Islet precursor cell (in vitro differentiated cells): Measurements from ENCODE around the gene CDRT4.

Experiments used
- DNase-seq: peaks from one replicate; pipeline ENCODE4 v3.0.0-alpha.2; 2018

CDRT4 gene

DNA sequence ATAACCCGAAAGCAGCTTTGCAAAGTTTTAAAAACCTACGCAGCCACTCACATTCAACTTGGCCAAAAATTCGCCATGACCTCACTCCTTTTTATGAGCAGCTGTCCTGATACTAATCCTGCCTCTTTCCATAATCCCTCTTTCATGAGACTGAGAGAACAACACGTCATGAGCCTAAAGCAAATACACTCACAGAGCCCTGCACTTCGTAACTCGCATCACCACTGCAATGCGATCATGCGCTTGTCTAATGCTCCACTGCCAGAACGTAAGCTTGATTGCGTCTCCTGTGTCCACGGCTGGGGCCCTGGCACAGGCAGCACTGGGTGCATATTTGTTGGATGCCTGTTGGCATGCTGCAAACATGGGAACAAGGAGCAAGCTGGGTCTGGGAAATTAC lies 36.2 kb downstream of the CDRT4 start:
- DNase-seq: peak; percentile 82

DNA sequence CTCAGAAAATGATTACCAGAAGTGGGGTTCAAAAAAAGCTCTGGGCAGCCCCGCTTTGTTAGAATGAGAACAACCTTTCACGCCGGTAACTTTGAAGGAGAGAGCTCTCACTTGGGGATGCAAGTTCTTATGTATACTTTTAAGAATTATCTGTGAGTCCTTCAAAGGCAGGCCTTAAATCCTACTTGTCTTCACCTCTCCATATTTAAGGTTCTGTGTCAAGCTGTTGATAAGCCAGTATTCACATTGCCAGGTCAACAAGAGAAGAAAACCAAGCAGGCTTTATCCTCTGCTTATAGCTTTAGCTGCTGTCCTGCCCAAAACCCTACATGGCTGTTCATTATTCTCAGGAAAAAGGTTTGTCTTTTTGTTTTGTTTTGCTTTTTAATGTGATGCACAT lies 42.9 kb downstream of the CDRT4 start:
- DNase-seq: peak; percentile 19

DNA sequence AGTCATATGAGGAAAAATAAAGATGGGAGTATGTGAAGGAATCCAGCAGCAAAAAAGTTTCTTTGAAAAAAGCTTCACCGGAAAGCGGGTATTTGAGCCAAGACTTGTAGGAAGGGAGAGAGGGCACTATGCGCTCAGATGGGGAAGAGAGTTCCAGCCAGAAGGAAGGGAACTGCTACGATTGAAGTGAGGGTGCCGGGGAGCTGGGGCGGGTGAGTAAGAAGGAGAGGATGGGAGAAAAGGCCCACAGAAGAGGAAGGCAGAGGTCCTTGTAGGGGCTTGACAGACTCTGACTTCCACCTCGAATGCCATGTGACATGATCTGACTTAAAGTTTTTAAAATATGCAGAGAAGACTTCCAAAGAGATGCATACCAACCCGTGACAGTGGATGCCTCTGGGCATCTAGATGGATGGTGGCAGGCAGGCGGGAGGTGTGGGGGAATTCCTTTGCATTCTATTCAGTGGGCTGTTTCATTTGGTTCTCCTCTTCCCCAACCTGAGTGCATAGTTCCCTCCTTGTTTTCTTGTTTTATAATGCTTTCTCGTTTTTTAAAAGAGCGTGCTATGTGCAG lies 44.9 kb downstream of the CDRT4 start:
- DNase-seq: peak; percentile 89

DNA sequence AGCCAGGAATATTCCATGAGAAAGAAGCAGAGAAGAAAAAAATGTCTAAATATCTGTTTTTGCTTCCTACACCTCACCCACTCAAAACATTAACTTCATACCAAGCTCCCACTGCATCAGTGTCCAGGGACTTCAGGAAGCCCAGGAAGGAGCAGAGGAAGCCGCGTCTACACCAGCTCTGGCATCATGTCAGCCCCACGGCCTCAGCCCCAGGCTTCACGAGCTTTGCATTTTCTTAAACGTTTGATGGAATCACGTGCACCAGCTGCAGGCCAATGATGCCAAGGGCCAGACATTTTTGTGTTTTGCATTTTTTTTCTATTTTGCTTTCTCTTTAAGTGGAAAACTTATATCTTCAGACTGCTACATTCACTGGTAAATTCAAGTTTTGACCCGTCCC lies 48.6 kb downstream of the CDRT4 start:
- DNase-seq: no peak

DNA sequence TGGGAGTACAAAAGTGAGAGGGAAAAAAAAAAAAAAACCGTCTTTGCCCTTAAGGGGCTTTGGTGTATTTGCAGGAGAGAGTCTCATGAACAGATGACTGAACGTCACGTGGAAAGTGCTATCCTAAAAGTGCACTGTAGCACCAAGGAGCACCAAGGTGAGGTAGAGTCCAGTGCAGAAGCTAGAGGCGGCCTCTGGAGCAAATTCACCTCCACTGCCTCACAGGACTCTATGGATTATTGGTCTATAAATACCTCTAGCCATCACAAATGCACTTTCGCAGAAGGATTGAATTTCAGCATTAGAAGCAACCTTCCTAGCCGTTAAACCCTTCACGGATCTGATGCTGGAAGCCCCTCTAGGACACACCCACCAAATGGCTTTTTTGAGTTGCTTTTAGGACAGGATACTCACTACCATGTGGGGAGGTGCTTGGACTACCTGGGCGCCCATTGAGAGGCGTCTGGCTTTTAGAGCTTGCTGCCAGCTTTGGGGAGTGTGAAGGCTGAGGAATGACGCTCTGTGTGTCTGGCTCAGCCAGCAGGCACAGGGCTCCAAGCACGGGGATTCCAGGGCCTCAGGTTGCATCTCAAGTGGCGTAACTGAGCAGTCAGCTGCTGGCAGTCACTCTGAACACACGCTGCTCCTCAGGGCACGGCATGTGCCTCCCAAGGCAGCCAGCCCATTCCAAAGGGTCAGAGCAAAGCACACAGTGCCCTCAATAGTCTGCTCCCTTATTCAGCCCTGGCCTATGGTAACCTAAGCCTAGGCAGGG lies 52.7 kb downstream of the CDRT4 start:
- DNase-seq: peak; percentile 74

DNA sequence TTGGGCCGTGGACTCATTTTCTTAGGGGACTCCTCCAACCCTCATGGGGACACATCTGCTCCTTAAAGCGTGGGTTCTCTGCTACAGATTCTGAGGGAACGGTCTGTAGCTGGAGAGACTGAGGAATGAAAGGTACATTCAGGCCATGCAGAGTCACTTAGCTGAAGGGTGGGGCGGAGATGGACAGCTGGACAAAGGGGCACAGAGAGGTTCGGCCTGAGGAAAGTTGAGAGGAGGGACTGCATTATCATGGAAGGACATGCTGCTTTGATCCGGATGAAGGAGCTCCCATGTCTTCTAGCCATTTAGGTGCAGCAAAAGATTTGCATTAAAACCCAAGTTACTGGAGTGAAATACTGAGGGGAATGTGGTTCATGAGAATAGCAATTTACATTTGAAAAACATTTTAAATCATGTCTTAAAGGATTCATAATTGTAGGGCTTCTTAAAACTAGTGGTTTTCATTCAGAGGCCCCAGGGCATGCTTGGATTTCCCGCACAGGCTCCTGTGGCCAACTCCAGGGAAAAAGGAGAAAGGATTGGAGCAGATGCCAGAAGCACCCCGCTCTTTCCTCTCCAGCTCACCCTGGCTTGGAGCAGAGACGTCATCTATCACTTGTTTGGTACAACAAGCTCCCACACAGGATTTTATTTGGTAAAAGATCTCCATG lies 54.2 kb downstream of the CDRT4 start:
- DNase-seq: no peak

DNA sequence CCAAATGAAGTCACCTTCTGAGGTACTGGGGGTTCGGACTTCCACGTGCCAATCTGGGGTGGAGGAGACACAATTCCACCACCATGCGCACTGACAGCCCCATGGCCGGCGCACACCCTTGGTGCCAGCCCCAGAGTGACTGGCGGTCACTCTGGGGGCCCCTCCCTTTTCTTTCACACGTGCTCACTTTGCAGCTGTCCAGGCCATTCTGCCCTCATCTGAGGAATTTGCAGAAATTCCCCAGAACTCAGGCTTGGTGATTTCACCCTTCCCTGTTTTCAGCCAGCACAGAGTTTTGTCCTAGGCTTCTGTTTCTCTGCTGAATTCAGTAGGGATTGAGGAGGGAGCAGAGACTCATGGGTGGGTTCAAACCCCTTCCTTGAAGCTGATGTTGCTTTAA lies 54.8 kb downstream of the CDRT4 start:
- DNase-seq: no peak

DNA sequence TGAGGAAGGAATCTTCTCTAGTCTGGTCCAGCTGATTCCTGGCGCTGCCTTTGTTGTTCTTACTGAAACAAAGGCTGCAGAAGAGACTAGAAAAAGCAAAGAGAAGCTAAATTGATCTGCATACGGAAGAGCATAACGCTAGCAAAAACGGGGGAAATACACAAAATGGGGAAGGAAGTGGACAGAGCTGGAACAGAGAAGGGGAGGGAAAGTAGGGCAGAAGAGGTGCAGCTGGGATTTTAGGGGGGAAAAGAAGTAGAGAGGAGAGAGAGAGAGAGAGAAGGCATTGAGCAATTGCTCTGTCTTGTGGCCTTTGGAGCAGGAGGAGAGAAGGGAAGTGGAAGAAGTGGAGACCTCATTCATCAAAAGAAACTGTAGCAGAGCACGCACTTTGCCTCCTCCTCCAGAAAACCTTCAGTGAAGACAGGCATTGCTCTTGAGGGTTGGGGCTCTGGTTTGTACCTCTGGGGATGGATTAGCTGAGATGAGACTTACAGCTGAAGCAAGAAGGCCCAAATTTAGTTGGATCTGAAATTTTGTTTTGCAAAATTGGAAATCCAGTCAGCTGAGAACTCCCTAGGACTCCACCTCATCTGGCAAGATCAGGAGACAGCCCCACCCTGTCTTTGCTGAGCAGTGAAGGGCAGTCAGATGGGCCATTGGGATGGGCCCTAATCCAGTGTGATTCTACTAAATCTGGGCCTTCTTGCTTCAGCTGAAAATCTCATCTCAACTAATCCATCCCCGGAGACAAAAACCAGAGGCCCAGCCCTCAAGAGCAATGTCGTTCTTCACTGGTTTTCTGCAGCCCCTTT lies 55.8 kb downstream of the CDRT4 start:
- no peak for DNase-seq

DNA sequence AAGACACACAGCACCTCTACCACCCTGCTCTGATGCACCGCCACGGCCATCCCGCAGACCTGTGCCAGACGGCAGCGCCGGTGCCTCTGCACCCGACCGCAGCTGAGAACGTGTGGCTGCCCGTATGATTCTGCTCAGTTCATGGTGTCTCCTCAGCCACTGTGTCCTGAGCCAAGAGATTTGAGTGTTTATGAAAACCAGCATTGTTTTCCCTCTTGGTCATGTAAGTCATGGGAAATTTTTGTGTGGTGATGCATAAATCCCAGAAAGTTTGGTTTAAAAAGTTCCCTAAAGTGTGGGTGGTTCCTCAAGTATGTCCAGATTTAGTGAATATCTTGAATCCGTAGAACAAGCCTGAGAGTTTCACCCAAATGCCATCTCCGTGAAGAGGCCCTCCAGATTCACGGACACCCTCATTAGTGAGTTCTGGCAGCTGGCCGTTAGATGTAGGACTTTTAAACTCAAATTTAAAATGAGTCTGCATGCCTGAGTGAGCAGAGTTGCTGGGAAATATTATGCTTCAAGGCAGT lies 57.6 kb downstream of the CDRT4 start:
- DNase-seq: peak; percentile 54

DNA sequence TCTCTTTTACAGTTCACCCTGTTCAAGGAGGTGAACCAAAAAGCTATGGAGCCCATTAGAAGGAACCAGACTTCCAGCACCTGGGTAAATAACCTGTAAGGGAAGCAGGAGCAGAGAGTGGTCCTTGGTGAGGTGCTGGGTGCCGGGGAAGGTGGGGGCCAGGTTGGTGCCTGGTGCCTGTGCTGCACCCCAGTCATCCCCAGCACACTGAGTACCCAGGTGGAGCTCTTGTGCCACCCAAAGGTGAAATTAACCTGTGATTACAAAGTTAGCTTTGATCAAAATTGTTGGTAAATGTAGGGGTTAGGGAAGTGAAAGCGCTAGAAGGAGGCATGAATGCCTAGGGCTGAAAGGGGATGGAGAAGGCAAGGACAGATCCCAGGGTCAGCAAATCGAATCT lies 58.6 kb downstream of the CDRT4 start:
- DNase-seq: peak; percentile 28

DNA sequence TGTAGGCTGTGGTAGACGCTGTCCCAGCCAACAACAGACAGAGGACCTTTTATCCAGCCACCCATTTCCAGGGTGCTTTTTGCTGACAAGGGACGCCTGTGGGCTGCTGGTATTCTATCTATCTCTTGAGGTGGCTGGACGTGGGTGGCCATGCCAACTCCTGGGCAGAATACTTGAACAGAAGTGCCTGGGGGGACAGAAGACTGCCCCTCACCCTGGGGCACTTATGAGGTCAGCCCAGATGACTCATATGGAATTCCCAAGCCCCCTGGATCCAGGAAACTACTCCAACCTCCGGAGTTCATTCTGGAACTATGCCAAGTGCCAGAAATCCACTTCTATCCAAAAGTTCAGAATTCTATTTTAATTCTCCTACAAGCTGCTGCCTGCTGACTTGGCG lies 61.3 kb downstream of the CDRT4 start:
- DNase-seq: peak; percentile 80

DNA sequence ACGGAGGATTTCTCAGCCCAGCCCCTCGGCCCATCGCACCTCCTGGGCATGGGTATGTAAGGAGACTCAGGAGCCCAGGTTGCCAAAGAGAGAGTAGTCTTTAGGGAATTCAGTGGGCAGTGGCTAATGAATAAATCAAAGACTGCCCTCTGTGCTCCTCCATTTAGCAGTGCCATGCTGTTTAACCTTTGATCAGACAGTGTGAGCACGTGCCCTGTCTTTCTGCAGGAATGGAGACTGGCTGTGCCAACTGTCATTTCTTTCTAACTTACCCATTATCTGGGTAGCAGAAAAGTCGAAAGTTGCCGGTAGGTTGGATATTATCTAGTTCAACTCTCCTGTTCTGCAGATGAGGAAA lies 62.4 kb downstream of the CDRT4 start:
- peak; percentile 52 for DNase-seq

DNA sequence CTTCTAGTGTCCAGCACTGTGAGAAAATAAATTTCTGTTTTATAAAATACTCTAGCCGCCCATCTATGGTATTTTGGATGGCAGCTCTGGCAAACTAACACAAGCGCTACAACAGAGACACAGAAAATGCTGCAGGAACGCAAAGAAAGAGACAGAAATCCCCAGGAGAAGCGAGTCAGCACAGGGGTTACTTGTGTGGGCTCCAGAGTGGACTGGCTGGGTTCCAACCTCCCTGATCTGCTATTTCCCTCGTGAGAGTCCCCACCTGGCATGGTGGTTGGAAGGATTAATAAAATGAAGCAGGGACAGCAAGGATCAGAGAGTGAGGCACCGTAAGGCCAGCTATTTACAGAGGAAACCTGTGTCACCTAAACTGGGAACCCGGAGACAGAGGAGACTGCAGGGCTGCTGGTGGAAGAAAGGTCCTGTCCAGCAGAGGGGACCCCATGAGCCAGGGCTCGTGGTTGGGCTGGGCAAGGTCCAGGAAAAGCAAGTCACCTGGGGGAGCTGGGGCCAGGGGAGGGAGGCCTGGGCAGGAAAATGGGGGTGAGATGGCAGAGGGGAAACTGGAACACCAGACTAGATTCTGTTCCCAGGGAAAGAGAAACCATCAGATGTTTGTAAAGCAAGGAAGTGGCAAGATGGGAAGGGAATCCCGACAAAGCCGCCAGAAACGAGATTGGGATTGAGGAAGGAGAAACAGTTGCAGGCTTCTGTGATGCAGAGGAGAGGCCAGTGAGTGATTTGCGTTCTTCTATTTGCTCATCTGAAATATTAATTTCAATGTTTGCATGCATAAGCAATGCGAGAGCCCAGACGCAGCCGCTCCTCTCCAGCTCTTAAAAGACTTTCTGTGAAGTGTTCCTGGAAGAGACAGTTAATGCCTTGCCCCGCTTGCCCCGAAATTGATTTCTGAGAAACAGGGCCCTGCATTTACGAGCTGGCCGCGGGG lies 63.0 kb downstream of the CDRT4 start:
- DNase-seq: peak; percentile 56

DNA sequence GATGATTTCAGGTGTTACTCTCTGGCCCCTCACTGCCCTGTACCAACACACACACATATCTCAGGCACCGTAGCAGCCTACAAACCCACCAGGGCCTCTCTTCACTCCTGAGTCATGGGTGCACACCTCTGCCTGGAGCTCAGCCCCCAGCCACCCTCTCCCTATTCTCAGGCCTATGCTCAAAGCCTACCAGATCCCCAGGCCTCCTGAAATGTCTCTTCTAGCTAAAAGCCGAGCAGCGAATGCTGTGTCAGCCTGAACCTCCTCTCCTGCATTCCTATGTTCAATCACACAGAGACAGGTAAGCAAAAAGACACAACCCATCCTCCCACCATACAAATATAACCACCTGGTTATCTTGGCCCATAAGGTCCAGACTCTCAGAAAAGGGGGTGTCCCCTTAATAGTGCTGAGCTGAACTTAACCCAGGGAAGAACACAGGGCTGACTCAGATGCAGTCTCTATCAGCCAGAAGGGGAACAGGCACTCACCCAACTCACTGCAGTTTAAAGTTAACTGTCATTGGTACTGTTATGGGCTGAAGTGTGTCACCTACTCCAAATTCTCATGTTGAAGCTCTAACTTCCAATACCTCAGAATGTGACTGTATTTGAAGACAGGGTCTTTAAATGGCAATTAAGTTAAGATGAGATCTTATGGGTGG lies 64.0 kb downstream of the CDRT4 start:
- peak; percentile 62 for DNase-seq

DNA sequence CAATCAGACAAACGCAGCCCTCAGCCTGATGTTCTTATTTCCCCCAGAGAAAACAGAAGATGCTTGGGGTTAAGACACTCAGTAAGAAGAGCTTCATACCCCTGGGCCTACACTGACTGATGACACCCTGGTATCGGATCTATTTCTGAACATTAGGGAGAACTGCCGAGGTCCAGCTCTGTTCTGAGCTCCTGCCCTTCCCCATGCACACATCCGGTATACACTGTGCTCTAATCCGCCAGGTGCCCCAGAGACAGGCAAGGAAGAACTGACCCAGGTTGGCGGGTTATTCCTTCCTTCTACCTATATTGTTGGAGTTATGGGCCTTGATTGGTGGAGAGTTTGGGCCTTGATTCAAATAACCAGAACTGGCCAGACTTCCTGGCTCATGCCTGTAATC lies 68.0 kb downstream of the CDRT4 start:
- DNase-seq: no peak

DNA sequence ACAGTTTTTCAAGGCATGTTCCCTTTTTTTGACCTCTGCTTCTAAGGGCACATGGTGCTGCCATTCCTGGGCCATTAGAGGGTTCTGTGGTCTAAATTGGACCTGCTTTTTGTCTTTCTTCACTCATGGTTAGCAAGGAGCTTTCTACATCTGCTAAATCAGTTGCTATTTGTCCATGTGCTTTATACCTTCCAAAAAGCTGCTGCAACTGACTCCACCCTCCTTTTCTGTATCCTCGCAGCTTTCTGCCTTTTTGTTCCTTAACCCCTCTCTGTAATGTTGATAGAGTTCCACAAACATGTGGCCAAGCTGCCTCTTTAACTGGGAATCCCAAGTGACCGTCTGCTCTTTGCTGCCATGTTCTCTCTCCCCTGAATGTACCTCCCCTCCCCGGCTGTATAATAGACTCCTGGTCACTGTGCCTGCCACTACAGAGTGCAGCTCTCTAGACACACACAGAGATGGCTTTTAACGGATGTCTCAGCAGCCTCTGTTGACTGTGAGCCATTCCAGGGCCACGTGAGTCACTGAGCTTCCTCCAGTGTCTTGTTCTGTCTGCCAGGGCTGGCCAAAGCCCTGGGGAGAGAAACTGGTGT lies 68.6 kb downstream of the CDRT4 start:
- peak; percentile 98 for DNase-seq

DNA sequence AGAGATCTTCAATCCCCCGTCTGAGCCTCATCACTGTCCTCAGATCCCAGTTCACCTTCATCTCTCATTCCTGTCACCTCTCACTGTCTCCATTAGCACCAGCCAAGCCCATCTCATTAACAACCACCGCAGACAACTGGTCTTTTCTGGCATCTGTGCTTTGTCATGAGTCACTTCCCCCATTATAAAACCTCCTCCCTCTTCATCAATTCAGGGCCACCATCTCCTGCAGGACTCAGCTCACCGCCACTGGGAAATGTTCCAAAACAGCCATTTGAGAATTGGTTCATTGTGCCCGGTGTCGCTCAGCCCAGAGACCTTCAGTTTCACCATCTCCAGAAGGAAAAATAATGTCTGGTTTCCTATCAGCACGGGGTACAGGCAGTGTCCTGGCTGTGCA lies 69.1 kb downstream of the CDRT4 start:
- peak; percentile 92 for DNase-seq

DNA sequence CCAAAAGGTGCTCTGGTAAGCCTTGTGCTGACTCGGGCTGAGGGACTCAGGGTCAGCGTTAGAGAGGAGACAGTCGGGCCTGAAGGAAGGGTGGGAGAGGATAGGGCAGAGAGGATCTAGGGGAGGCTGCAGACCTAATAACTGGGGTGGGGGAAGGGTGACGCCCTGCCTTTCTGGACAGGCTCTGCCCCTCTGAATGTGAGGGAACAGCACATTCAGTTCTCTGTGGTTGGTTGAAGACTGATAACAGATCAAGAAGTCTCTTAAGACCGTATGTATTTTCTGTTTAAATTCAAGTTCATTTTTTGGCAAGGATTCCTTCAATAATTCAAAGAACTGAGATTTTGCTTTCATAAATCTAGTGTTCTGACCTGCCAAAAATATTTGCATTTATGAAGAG lies 69.8 kb downstream of the CDRT4 start:
- DNase-seq: peak; percentile 60

DNA sequence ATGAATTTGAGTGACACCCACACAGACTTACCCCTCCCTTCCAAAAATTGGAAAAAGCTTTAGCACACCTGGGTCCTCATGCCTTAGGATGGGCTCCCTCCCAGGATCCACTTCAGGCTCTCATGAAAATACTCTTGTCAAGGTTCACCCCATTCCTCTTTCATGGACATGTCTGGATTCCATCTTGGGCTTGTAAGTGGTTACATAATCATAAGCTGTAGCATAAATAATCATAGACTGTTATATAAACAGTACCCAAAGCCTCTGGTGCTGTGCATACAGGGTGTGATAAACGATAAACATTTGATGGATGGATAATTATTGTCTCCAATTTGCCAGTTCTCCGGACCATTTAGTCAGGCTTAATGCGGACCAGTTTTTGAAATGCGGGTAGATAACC lies 72.3 kb downstream of the CDRT4 start:
- no peak for DNase-seq

DNA sequence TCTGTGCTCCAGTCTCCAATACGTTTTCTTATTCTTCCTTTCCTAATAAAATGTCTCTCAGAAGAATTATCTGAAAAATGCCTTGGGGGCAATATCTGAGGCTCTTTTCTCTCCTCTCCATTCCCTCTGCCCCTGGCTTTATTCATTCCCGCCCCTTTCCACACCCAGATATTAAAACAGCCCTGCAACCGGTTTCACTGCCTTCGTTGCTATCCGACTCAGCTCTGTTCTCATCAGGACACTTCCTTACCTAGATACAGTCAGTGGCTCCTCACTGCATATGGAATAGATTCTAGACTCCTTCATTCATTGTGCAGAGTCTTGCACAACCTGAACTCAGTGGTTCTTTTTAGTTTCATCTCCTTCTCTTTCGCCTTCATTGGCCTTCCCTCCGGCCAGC lies 74.0 kb downstream of the CDRT4 start:
- no peak for DNase-seq

DNA sequence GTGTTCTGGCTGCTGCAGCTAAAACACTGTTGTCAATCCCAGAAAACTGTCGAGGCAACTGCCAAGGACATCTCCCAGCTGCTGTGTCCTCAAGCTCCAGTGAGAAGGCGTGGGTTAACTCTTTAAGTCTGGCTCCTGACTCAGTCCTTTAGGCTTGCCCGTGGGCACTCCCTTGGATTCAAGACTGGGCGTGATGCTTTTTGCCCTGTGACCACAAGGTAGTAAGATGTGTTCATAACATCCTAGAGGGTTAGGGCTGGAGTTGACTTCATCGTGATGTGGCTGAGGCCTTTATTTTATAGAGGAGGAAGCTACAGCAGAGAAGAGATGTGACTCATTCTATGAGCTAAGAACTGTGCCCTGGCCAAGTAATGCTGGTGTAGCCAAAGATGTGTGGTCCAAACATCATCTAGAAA lies 75.1 kb downstream of the CDRT4 start:
- no peak for DNase-seq
